ENCODE data around the gene FGD5. TPM values are rescaled to one million over a fixed set of nuclear protein-coding genes. Genes with fewer than 3 reads are reported as not detected.

FGD5 gene
- total RNA-seq, 2 experiments from 2014 or later: 0.31 to 0.32 TPM

- Mint-ChIP-seq H3K4me3 (no peak overlapping the region), H3K27ac (no peak overlapping the region), H3K4me1 (ENCODE audit: low read depth) (peaks cover 16% of the 10 kb centered on the region), H3K27me3 (ENCODE audit: low read depth) (peaks cover 71% of the 10 kb centered on the region), H3K36me3 (ENCODE audit: low read depth) (no peaks in the 10 kb centered on the region), H3K9me3 (ENCODE audit: insufficient read depth) (no peaks in the 10 kb centered on the region)
- ATAC-seq: no peak
- POLR2A ChIA-PET: interaction anchor here (0.6 kb wide), 1 partner anchor 160 kb away, joined by 3 read pairs; no protein-coding TSS in a partner anchor
- CTCF ChIA-PET: no interaction called here
- DNase-seq: no peak
These were observed 7.7 kb upstream of the FGD5 start for GRCh38 chr3:14810801-14811661.

GRCh38 chr3:14811684-14812083 lies 7.1 kb upstream of the FGD5 start:
- no peak overlapping the region for H3K27ac Mint-ChIP-seq
- H3K27me3 Mint-ChIP-seq (ENCODE audit: low read depth): peaks cover 72% of the 10 kb centered on the region
- H3K4me1 Mint-ChIP-seq (ENCODE audit: low read depth): peaks cover 9% of the 10 kb centered on the region
- no peak overlapping the region for H3K4me3 Mint-ChIP-seq
- no peak for DNase-seq
- ChIA-PET CTCF (no interaction called here), POLR2A (interaction anchor here (0.6 kb wide), 1 partner anchor 161 kb away, joined by 3 read pairs; no protein-coding TSS in a partner anchor)
- ATAC-seq: no peak
- H3K36me3 Mint-ChIP-seq (ENCODE audit: low read depth): no peaks in the 10 kb centered on the region
- no peaks in the 10 kb centered on the region for H3K9me3 Mint-ChIP-seq (ENCODE audit: insufficient read depth)

DNA sequence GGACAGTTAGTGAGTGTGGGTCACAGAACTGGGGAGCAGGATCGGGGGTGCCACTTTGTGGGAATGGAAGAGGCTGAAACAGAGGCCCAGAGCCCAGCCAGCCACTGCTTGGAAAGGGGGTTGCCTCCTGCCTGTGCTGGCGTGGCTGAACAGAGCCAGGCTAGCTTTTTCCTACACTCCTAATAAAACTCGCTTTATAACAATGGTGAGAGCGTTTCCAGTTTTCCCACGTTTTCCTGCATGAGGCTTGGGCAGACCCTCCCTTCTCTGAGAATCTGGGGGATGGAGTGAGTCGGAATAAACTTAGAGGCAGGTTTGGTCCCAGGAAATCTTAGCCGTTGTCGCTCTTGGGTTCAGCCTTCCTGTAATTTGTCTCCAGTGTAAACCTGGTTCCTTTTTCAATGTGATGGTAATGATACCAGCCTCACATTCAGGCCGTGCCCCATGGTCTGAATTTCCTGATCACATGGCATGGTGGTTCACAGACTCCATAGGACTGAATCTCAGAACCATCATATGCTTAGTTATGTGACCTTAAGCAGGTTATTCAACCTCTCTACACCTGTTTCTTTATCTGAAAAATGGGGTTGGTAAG lies 6.5 kb upstream of the FGD5 start:
- Mint-ChIP-seq H3K4me3 (no peak overlapping the region), H3K27ac (no peak overlapping the region), H3K27me3 (ENCODE audit: low read depth) (peaks cover 71% of the 10 kb centered on the region), H3K36me3 (ENCODE audit: low read depth) (no peaks in the 10 kb centered on the region), H3K4me1 (ENCODE audit: low read depth) (peaks cover 3% of the 10 kb centered on the region), H3K9me3 (ENCODE audit: insufficient read depth) (no peaks in the 10 kb centered on the region)
- DNase-seq (no peak), ATAC-seq (no peak)
- POLR2A ChIA-PET: no interaction called here
- CTCF ChIA-PET: no interaction called here

GRCh38 chr3:14814411-14814871 lies 4.3 kb upstream of the FGD5 start:
- CTCF ChIA-PET: no interaction called here
- Mint-ChIP-seq H3K9me3 (ENCODE audit: insufficient read depth) (no peaks in the 10 kb centered on the region), H3K27me3 (ENCODE audit: low read depth) (peaks cover 53% of the 10 kb centered on the region), H3K4me1 (ENCODE audit: low read depth) (peaks cover 3% of the 10 kb centered on the region), H3K27ac (no peak overlapping the region), H3K36me3 (ENCODE audit: low read depth) (no peaks in the 10 kb centered on the region), H3K4me3 (no peak overlapping the region)
- DNase-seq: no peak
- no peak for ATAC-seq
- POLR2A ChIA-PET: no interaction called here

DNA sequence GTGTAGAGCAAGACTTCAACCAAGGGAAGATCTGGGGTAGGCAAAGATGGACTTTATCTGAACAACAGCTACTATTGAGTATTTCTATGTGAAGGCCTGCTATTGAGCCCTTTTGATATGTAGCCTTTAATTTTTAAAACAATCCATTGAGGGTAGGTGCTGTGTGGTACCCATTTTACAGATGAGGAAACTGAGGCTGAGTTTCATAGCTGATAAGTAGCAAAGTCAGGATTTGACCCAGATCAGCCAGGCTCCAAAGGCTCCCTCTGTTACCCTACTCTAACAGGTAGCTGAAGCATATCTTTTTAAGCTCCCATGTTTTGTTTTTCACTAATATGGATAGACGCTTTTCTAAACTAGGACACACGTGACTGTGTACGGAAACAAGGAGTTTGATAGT lies 2.4 kb upstream of the FGD5 start:
- ChIA-PET POLR2A (no interaction called here), CTCF (interaction anchor here (1.1 kb wide), 1 partner anchor 9 kb away, joined by 3 read pairs; no protein-coding TSS in a partner anchor)
- Mint-ChIP-seq H3K4me3 (no peak overlapping the region), H3K27ac (no peak overlapping the region), H3K4me1 (ENCODE audit: low read depth) (no peaks in the 10 kb centered on the region), H3K36me3 (ENCODE audit: low read depth) (no peaks in the 10 kb centered on the region), H3K27me3 (ENCODE audit: low read depth) (peaks cover 40% of the 10 kb centered on the region), H3K9me3 (ENCODE audit: insufficient read depth) (no peaks in the 10 kb centered on the region)
- ATAC-seq (no peak), DNase-seq (no peak)

DNA sequence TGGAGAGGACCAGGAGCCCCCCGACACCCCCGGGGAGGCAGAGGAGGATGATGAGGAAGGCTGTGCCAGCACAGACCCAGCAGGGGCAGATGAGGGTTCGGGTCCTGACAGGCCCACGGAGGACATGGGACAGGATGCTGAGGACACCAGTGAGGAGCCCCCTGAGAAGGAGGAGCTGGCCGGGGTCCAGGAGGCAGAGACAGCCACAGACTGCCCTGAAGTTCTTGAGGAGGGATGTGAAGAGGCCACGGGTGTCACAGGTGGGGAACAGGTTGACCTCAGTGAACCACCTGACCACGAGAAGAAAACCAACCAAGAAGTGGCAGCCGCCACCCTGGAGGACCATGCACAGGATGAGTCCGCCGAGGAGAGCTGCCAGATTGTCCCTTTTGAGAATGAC lies 909 bp downstream of the FGD5 start:
- POLR2A ChIA-PET: no interaction called here
- Mint-ChIP-seq H3K27ac (no peak overlapping the region), H3K9me3 (ENCODE audit: insufficient read depth) (no peaks in the 10 kb centered on the region), H3K4me1 (ENCODE audit: low read depth) (no peaks in the 10 kb centered on the region), H3K27me3 (ENCODE audit: low read depth) (peaks cover 31% of the 10 kb centered on the region), H3K4me3 (no peak overlapping the region), H3K36me3 (ENCODE audit: low read depth) (no peaks in the 10 kb centered on the region)
- ATAC-seq (no peak), DNase-seq (no peak)
- CTCF ChIA-PET: no interaction called here

GRCh38 chr3:14820156-14820555 lies 1.4 kb downstream of the FGD5 start:
- Mint-ChIP-seq H3K4me3 (no peak overlapping the region), H3K9me3 (ENCODE audit: insufficient read depth) (no peaks in the 10 kb centered on the region), H3K27me3 (ENCODE audit: low read depth) (peaks cover 26% of the 10 kb centered on the region), H3K36me3 (ENCODE audit: low read depth) (no peaks in the 10 kb centered on the region), H3K27ac (no peak overlapping the region), H3K4me1 (ENCODE audit: low read depth) (no peaks in the 10 kb centered on the region)
- DNase-seq: no peak
- ChIA-PET CTCF (no interaction called here), POLR2A (no interaction called here)
- no peak for ATAC-seq

- POLR2A ChIA-PET: no interaction called here
- no peaks in the 10 kb centered on the region for H3K36me3 Mint-ChIP-seq (ENCODE audit: low read depth)
- no peaks in the 10 kb centered on the region for H3K9me3 Mint-ChIP-seq (ENCODE audit: insufficient read depth)
- no peaks in the 10 kb centered on the region for H3K4me1 Mint-ChIP-seq (ENCODE audit: low read depth)
- H3K4me3 Mint-ChIP-seq: no peak overlapping the region
- DNase-seq (no peak), ATAC-seq (no peak)
- H3K27ac Mint-ChIP-seq: no peak overlapping the region
- CTCF ChIA-PET: no interaction called here
- peaks cover 25% of the 10 kb centered on the region for H3K27me3 Mint-ChIP-seq (ENCODE audit: low read depth)
These were observed 2.4 kb downstream of the FGD5 start for GRCh38 chr3:14821151-14821550.

DNA sequence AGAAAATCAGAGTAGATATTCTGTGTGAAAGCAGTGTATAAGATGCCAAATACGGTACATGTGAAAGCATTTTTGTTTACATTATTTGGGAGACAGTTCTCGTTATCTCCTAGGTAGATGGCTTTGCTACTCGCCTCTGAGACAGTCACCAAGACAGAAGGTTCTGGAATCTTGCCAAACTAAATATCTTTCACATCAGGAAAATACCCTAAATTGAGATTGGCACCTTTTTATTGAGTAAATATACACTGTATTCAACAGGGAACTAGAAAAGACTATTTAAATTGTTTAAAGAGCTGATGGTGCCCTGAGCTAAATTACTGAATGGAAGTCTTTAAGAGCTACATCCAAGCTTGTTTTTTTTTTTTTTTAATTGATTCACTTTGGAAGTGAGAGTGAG lies 3.4 kb downstream of the FGD5 start:
- Mint-ChIP-seq H3K9me3 (ENCODE audit: insufficient read depth) (no peaks in the 10 kb centered on the region), H3K4me3 (no peak overlapping the region), H3K4me1 (ENCODE audit: low read depth) (no peaks in the 10 kb centered on the region), H3K27ac (no peak overlapping the region), H3K36me3 (ENCODE audit: low read depth) (no peaks in the 10 kb centered on the region), H3K27me3 (ENCODE audit: low read depth) (peaks cover 25% of the 10 kb centered on the region)
- POLR2A ChIA-PET: no interaction called here
- CTCF ChIA-PET: interaction anchor here (1.1 kb wide), 1 partner anchor 20 kb away, joined by 4 read pairs; no protein-coding TSS in a partner anchor
- DNase-seq (no peak), ATAC-seq (no peak)

DNA sequence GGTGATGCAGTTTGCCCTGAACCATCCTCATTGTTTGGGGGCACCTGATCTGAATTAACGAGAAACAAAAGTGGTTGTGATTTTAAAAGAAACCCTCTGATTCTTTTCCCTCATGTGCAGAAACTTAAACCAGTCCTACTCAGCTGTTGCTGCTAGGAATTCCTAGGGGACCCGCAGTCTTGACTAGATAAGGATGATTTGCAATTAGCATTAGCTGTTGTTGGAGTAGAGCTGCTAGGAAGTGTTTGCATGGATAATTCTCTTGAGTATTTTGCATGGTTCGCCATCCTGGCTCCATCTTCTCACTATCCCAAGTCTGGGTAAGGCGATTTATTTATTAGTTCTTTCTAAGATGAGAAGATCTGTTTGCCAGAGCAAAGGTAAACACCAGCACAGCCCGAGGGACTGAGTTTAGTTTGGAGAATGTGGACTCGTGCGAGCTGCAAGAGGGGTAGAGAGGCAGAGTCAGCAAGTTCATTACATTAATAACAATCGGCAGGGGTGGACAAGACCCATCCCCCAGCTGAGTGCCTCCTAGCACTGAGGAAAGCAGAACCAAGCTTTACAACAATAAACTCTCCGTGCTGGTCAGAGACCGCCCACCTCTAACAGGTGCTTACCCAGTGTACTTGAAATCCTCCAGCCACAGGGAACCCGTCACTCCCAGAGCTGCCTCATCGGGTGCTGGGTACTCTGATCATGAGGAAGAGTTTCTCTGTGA lies 4.1 kb downstream of the FGD5 start:
- no peak overlapping the region for H3K27ac Mint-ChIP-seq
- DNase-seq (no peak), ATAC-seq (no peak)
- H3K9me3 Mint-ChIP-seq (ENCODE audit: insufficient read depth): no peaks in the 10 kb centered on the region
- ChIA-PET POLR2A (no interaction called here), CTCF (interaction anchor here (1.1 to 1.6 kb wide), 2 partner anchors 21 to 98 kb away, joined by 4 read pairs; no protein-coding TSS in a partner anchor)
- H3K36me3 Mint-ChIP-seq (ENCODE audit: low read depth): no peaks in the 10 kb centered on the region
- H3K27me3 Mint-ChIP-seq (ENCODE audit: low read depth): peaks cover 25% of the 10 kb centered on the region
- no peak overlapping the region for H3K4me3 Mint-ChIP-seq
- H3K4me1 Mint-ChIP-seq (ENCODE audit: low read depth): no peaks in the 10 kb centered on the region

DNA sequence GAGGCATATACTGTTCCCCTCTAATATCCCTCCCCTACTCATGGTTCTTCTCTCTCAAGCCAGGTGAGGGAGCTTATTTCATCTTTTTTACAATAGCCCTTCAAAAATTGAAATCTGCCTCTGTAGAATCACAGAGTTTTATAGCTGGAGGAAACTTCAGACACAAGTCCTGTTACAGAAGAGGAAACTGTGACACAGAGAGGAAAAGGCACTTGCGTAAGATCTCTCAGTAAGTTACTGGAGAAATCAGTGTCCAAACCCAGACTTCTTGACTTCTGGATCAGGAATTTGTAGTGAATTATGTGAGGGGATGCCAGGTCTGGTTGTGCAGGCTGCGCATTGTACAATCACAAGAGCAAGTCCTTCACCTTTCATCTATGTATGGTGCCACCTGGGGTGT lies 4.6 kb downstream of the FGD5 start:
- no peak for DNase-seq
- H3K4me1 Mint-ChIP-seq (ENCODE audit: low read depth): no peaks in the 10 kb centered on the region
- peaks cover 27% of the 10 kb centered on the region for H3K27me3 Mint-ChIP-seq (ENCODE audit: low read depth)
- no peaks in the 10 kb centered on the region for H3K9me3 Mint-ChIP-seq (ENCODE audit: insufficient read depth)
- POLR2A ChIA-PET: no interaction called here
- CTCF ChIA-PET: interaction anchor here (1.6 kb wide), 1 partner anchor 98 kb away, joined by 4 read pairs; no protein-coding TSS in a partner anchor
- H3K4me3 Mint-ChIP-seq: no peak overlapping the region
- no peak overlapping the region for H3K27ac Mint-ChIP-seq
- no peak for ATAC-seq
- no peaks in the 10 kb centered on the region for H3K36me3 Mint-ChIP-seq (ENCODE audit: low read depth)

Measured in activated CD8-positive, alpha-beta T cell treated with anti-CD3 and anti-CD28 coated beads, Interleukin-2, amount 10 ng/mL, durations not matched to agents 7 days and 5 days (primary cell).